GM13977 (cell line): Measurements from ENCODE around the gene PGD.

Source experiments
- DNase-seq: peaks from one replicate; pipeline ENCODE4 v3.0.0; 2012; ENCODE audit warnings: low spot score
- CTCF ChIP-seq: IDR thresholded peaks from 2 replicates; pipeline ENCODE4 v1.5.1; 2012; ENCODE audit warnings: mild to moderate bottlenecking, control low read depth; ENCODE audit not compliant: insufficient read depth; ENCODE audit errors: extremely low read depth, missing control alignments
- in situ Hi-C: fragments of 300-500 bp; cut with MboI; formaldehyde crosslinking; loops from one replicate; pipeline ENCODE4 v1.12.0; 2022; ENCODE audit warnings: low sequenced_read_pairs, low pct_unique_long_range_greater_than_20kb, mixed read lengths, inconsistent platforms; ENCODE audit not compliant: unreplicated experiment

Gene PGD

GRCh38 chr1:10396870-10397269 lies 2.0 kb upstream of the PGD start:
- no peak for DNase-seq
- in situ Hi-C loops, result no loop called here

GRCh38 chr1:10398278-10398733 lies 558 bp upstream of the PGD start:
- in situ Hi-C loops, result no loop called here

More at GRCh38 chr1:10396870-10397269, 2.0 kb upstream of the PGD start:
- TF ChIP-seq CTCF, result no peak

GRCh38 chr1:10399444-10399941 lies 629 bp downstream of the PGD start:
- in situ Hi-C loops, result no loop called here
- no peak for TF ChIP-seq CTCF
- DNase-seq, result no peak

More at GRCh38 chr1:10398278-10398733, 558 bp upstream of the PGD start:
- TF ChIP-seq CTCF, result no peak
- DNase-seq, result no peak

- DNase-seq, result no peak
- in situ Hi-C loops, result no loop called here
- TF ChIP-seq CTCF, result no peak
These were observed 1.1 kb downstream of the PGD start for GRCh38 chr1:10400013-10400412.

GRCh38 chr1:10401281-10401680 lies 2.4 kb downstream of the PGD start:
- in situ Hi-C loops, result no loop called here
- TF ChIP-seq CTCF, result no peak
- DNase-seq, result no peak

GRCh38 chr1:10402729-10403274 lies 3.9 kb downstream of the PGD start:
- no peak for DNase-seq
- TF ChIP-seq CTCF, result no peak
- in situ Hi-C loops, result no loop called here

GRCh38 chr1:10407201-10407600 lies 8.3 kb downstream of the PGD start:
- in situ Hi-C loops, result no loop called here
- no peak for TF ChIP-seq CTCF

More at GRCh38 chr1:10407201-10407600, 8.3 kb downstream of the PGD start:
- no peak for DNase-seq
